GM12878 (cell line): ENCODE measurements around the gene HSFX3. TPM values are rescaled to one million over a fixed set of nuclear protein-coding genes. Genes with fewer than 3 reads are reported as not detected.

Experiments
- ATAC-seq: fragments of 200-7000 bp; cut with Tn5 transposase; 3 replicates; pipeline ENCODE4 v1.9.1; 2020; ENCODE audit warnings: mild to moderate bottlenecking, moderate library complexity
- BruUV-seq: library from RNA; stranded (reverse); fragments of 400-500 nt; replicated peaks from 2 replicates; lab custom pipeline; 2021; lab: Mats Ljungman, UMichigan
- CTCF ChIA-PET: fragments of 300-600 bp; sonication (Branson Sonifier 250); formaldehyde crosslinking; extraction: SDS; loops from one replicate; lab custom pipeline; 2021; ENCODE audit warnings: inconsistent platforms; lab: Yijun Ruan, JAX
- POLR2A ChIA-PET: fragments of 350-600 bp; formaldehyde crosslinking; extraction: SDS; loops from one replicate; lab custom pipeline; 2021; ENCODE audit warnings: inconsistent platforms; lab: Charles Lee
- RAD21 ChIA-PET: fragments of 300-600 bp; sonication (Branson Sonifier 250); formaldehyde crosslinking; loops from one replicate; lab custom pipeline; 2023; ENCODE audit warnings: antibody characterized with exemption; ENCODE audit not compliant: unreplicated experiment; lab: Charles Lee
- SMC1A ChIA-PET: fragments of 300-600 bp; sonication (Branson Sonifier 250); formaldehyde crosslinking; loops from one replicate; lab custom pipeline; 2023; ENCODE audit not compliant: unreplicated experiment, uncharacterized antibody; lab: Charles Lee
- DNase-seq: peaks from one replicate; pipeline ENCODE4 v3.0.0-alpha.2; 2011; ENCODE audit warnings: low read depth, low spot score
- FAIRE-seq: peaks from 3 replicates; lab custom pipeline; 2011; peaks lifted over from hg19 to GRCh38; lab: Jason Lieb, UNC
- H2AFZ ChIP-seq: 2 replicates; pipeline ENCODE4 v1.6.0; 2011; ENCODE audit warnings: low read depth, low read length, control low read depth; ENCODE audit not compliant: control insufficient read depth
- H3K27ac ChIP-seq: 2 replicates; pipeline ENCODE4 v1.5.1; 2011; ENCODE audit warnings: control low read depth; ENCODE audit not compliant: control insufficient read depth, insufficient read depth
- H3K27me3 ChIP-seq, 2 experiments: replicated peaks in 1 of 2; 2 replicates each; pipeline versions ENCODE4 v1.6.0 to v1.6.1; 2011; ENCODE audit warnings: low read length in 1 of 2; ENCODE audit not compliant: control insufficient read depth in 2 of 2, insufficient read depth in 2 of 2
- H3K36me3 ChIP-seq, 2 experiments: 2 replicates each; pipeline ENCODE4 v1.5.1; 2011; ENCODE audit warnings: low read length in 1 of 2; ENCODE audit not compliant: control insufficient read depth in 2 of 2, insufficient read depth in 2 of 2
- H3K4me1 ChIP-seq: 2 replicates; pipeline ENCODE4 v1.6.1; 2011; ENCODE audit warnings: mild to moderate bottlenecking, low read length, moderate library complexity, mixed read lengths; ENCODE audit not compliant: control insufficient read depth, insufficient read depth
- H3K4me2 ChIP-seq: 2 replicates; pipeline ENCODE4 v1.6.0; 2011; ENCODE audit warnings: control low read depth; ENCODE audit not compliant: control insufficient read depth, insufficient read depth
- H3K4me3 ChIP-seq: fragments of 200-600 bp; sonication (generic); 2 replicates; pipeline ENCODE4 v1.5.1; 2016
- H3K79me2 ChIP-seq: 2 replicates; pipeline ENCODE4 v1.6.0; 2011; ENCODE audit warnings: low read length; ENCODE audit not compliant: control insufficient read depth, insufficient read depth
- H3K9ac ChIP-seq: 2 replicates; pipeline ENCODE4 v1.8.0; 2011; ENCODE audit warnings: low read length, control low read depth, mixed read lengths; ENCODE audit not compliant: control insufficient read depth, insufficient read depth
- H3K9me3 ChIP-seq: replicated peaks from 3 replicates; pipeline ENCODE4 v1.5.1; 2011; ENCODE audit warnings: mild to moderate bottlenecking, low read length; ENCODE audit not compliant: control insufficient read depth, insufficient read depth
- H4K20me1 ChIP-seq: 2 replicates; pipeline ENCODE4 v1.6.0; 2011; ENCODE audit not compliant: control insufficient read depth, insufficient read depth
- CHD2 ChIP-seq: IDR thresholded peaks from 2 replicates; pipeline ENCODE4 v1.6.1; 2011; ENCODE audit warnings: low read depth, low read length, improper control_type of control experiment, borderline replicate concordance
- MEF2A ChIP-seq: IDR thresholded peaks from 2 replicates; pipeline ENCODE4 v1.6.1; 2011; ENCODE audit warnings: low read depth, mild to moderate bottlenecking, low read length, moderate library complexity; ENCODE audit not compliant: insufficient read depth
- PAX5 ChIP-seq: IDR thresholded peaks from 2 replicates; pipeline ENCODE4 v1.6.1; 2011; ENCODE audit warnings: low read depth, low read length, borderline replicate concordance
- SPI1 ChIP-seq: IDR thresholded peaks from 2 replicates; pipeline ENCODE4 v1.6.1; 2011; ENCODE audit warnings: low read depth, mild to moderate bottlenecking, low read length, moderate library complexity, borderline replicate concordance; ENCODE audit not compliant: insufficient read depth
- YBX1 ChIP-seq: fragments of 450-650 bp; IDR thresholded peaks from 2 replicates; pipeline ENCODE4 v1.6.1; 2016; ENCODE audit warnings: antibody characterized with exemption
- whole genome bisulfite sequencing: methylation state at CpG from one replicate; pipeline ENCODE4 v1.1.6; 2016; ENCODE audit warnings: low lambda C conversion rate; ENCODE audit not compliant: insufficient replicate concordance, insufficient coverage; ENCODE audit errors: missing lambda C conversion rate; 5-methylcytosine and 5-hydroxymethylcytosine counted together
- in situ Hi-C: fragments of 300-500 bp; cut with MboI; formaldehyde crosslinking; loops from 9 replicates; pipeline ENCODE4 v1.14.3; 2018; ENCODE audit warnings: mixed read lengths
- intact Hi-C: fragments of 100-400 bp; cut with micrococcal nuclease; formaldehyde crosslinking; loops from one replicate; pipeline ENCODE4 v1.14.2; 2022; ENCODE audit not compliant: unreplicated experiment
- polyA plus RNA-seq, 11 experiments: library from polyadenylated mRNA; depleted of rRNA in 4 of 11; unstranded in 6 of 11; stranded (reverse) in 5 of 11; fragments of >200 nt; fragmentation: Nextera tagmentation in 4 of 11; fragmentation: Illumina TruSeq in 1 of 11; extraction: Ambion mirVana in 4 of 11; extraction: Trizol in 1 of 11; gene quantifications; 1 replicate in 1 of 11; 2 replicates in 10 of 11; pipeline versions ENCODE4 v1.2.1 to v1.2.3, GENCODE V29; 2011 to 2016; ENCODE audit warnings: inconsistent platforms in 2 of 11, missing spikeins in 2 of 11, low read depth in 1 of 11
- total RNA-seq, 4 experiments: library from RNA; depleted of rRNA in 3 of 4; stranded (reverse); fragments of >200 nt in 3 of 4; fragmentation: Illumina TruSeq in 1 of 4; extraction: Trizol in 1 of 4; gene quantifications; 2 replicates each; pipeline versions ENCODE4 v1.2.1 to v1.2.3, GENCODE V29; 2013 to 2021
- TF ChIP-seq, protein P1 (sequence below): fragments of 450-650 bp; formaldehyde crosslinking; IDR thresholded peaks from 2 replicates; pipeline ENCODE4 v1.5.0; 2022; ENCODE audit warnings: mild to moderate bottlenecking, missing genetic modification characterization
- TF ChIP-seq, protein P2 (sequence below): fragments of 150-350 bp; IDR thresholded peaks from 2 replicates; pipeline ENCODE4 v1.6.1; 2014; ENCODE audit warnings: mild to moderate bottlenecking, low read depth, low read length

HSFX3 gene
- total and polyA plus RNA-seq, 10 of the 15 experiments (the other 5 are each of a cell fraction or from before 2014, with no cell fraction given): 0.05 to 0.40 (median 0.29) TPM; not detected in 5

DNA sequence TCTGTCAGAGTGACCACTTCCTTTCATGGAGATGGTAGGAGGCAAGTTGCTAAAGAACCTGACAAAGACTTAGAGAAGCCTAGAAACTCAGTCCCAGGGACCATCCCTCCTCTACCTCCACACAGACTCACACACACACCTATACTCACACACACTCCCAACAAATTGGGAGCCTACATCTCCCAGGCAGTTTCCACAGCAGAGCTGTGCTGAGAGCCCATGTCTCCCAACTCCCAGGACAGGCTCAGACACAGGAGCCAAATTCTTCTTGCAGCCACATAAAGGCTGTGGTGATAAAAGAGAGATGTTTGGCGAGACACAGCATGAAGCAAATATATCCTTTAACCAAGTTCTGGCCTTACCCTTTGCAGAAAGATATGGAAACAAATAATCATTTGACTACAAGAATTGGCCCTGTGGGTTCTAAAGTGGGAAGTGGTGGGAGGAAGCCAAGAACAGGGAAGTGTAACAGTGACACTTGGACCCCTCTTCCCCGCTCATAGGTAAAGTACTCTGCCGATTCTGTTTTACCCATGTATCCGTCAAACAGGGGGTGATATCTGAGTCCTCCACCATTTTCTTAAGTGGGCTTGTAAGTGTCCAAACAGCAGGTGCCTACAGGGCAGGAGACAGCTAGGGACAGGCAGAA is 33.6 kb downstream of the HSFX3 start:
- ChIA-PET POLR2A (no interaction called here), RAD21 (no interaction called here), CTCF (interaction anchor here (6.9 kb wide), 1 partner anchor 10 kb away, joined by 88 read pairs; no protein-coding TSS in a partner anchor), SMC1A (no interaction called here)
- FAIRE-seq (no peak), ATAC-seq (no peak), DNase-seq (no peak)
- H3K36me3 ChIP-seq: no peaks in the 10 kb centered on the region
- TF ChIP-seq SPI1 (peak; percentile 2; the same call in 1 of the 2 replicates), MEF2A (no peak)
- H3K79me2 ChIP-seq: no peaks in the 10 kb centered on the region
- no TSS peak for BruUV-seq
- in situ Hi-C loops: loop anchor here (25.0 kb wide), 1 partner anchor 1171 kb away; the partner anchor contains the start of gene MTMR1
- 51% methylated on average over 3 of the region's 4 CpGs for WGBS
- H3K4me3 ChIP-seq: no peak overlapping the region
- H3K27me3 ChIP-seq: no peaks in the 10 kb centered on the region
- no peak overlapping the region for H3K27ac ChIP-seq
- intact Hi-C loops: loop anchor here (10.0 kb wide), 1 partner anchor 109 kb away; no protein-coding TSS in a partner anchor
- no peaks in the 10 kb centered on the region; the same call in 2 of the 3 replicates for H3K9me3 ChIP-seq
- H2AFZ ChIP-seq: no peak overlapping the region
- H3K4me2 ChIP-seq: no peak overlapping the region
- no peak overlapping the region for H3K9ac ChIP-seq
- H3K4me1 ChIP-seq: peaks cover 7% of the 10 kb centered on the region
- no peaks in the 10 kb centered on the region for H4K20me1 ChIP-seq

DNA sequence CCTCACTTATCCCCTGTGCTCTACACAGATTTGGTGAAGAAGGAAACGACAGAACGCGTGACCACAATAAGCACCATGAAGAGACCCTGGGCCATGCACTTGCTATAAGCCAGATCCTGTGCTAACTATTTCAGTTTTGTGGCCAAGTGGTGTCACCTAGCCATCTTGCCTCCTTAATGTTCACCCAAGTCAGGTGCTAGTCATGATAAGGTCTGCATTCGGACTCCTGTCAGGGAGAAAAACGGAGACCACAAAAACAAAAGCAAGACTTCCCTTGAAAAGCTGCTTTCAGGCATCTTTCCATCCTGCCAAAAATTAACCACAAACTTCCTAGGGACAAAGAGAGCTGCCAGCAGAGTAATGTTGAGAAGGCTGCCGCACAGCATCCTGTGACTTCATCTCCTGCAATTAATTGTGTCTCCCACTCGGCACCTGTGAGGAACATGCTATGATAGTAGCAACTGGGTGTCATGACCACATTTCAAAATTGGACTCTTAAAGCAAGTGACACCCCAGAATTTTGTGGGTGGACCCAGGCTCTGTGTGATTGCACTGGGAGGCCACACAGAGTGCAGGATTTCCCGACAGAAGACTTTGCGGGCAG is 35.8 kb downstream of the HSFX3 start:
- Histone ChIP-seq H3K4me3 (no peak overlapping the region), H3K27me3 (no peaks in the 10 kb centered on the region; a peak in 1 of 4 replicates), H3K36me3 (no peaks in the 10 kb centered on the region), H4K20me1 (no peaks in the 10 kb centered on the region), H2AFZ (no peak overlapping the region), H3K79me2 (no peaks in the 10 kb centered on the region), H3K4me2 (no peak overlapping the region)
- BruUV-seq: no TSS peak
- in situ Hi-C loops (loop anchor here (25.0 kb wide), 1 partner anchor 1173 kb away; the partner anchor contains the start of gene MTMR1), intact Hi-C loops (loop anchor here (10.0 kb wide), 1 partner anchor 111 kb away; no protein-coding TSS in a partner anchor)
- ATAC-seq (no peak), FAIRE-seq (no peak)
- ChIA-PET CTCF (interaction anchor here (3.0 to 6.9 kb wide), 2 partner anchors 12 to 26 kb away, joined by 29 to 88 read pairs; partner anchors contain the start of gene EOLA1), SMC1A (interaction anchor here (1.1 to 2.4 kb wide), 2 partner anchors 8 to 402 kb away, joined by 3 to 20 read pairs; no protein-coding TSS in a partner anchor)
- TF ChIP-seq PAX5 (no peak), CHD2 (no peak), YBX1 (no peak)
- TF ChIP-seq, protein P1, sequence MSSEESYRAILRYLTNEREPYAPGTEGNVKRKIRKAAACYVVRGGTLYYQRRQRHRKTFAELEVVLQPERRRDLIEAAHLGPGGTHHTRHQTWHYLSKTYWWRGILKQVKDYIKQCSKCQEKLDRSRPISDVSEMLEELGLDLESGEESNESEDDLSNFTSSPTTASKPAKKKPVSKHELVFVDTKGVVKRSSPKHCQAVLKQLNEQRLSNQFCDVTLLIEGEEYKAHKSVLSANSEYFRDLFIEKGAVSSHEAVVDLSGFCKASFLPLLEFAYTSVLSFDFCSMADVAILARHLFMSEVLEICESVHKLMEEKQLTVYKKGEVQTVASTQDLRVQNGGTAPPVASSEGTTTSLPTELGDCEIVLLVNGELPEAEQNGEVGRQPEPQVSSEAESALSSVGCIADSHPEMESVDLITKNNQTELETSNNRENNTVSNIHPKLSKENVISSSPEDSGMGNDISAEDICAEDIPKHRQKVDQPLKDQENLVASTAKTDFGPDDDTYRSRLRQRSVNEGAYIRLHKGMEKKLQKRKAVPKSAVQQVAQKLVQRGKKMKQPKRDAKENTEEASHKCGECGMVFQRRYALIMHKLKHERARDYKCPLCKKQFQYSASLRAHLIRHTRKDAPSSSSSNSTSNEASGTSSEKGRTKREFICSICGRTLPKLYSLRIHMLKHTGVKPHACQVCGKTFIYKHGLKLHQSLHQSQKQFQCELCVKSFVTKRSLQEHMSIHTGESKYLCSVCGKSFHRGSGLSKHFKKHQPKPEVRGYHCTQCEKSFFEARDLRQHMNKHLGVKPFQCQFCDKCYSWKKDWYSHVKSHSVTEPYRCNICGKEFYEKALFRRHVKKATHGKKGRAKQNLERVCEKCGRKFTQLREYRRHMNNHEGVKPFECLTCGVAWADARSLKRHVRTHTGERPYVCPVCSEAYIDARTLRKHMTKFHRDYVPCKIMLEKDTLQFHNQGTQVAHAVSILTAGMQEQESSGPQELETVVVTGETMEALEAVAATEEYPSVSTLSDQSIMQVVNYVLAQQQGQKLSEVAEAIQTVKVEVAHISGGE (CRISPR knock-in tag): no peak
- TF ChIP-seq, protein P2, sequence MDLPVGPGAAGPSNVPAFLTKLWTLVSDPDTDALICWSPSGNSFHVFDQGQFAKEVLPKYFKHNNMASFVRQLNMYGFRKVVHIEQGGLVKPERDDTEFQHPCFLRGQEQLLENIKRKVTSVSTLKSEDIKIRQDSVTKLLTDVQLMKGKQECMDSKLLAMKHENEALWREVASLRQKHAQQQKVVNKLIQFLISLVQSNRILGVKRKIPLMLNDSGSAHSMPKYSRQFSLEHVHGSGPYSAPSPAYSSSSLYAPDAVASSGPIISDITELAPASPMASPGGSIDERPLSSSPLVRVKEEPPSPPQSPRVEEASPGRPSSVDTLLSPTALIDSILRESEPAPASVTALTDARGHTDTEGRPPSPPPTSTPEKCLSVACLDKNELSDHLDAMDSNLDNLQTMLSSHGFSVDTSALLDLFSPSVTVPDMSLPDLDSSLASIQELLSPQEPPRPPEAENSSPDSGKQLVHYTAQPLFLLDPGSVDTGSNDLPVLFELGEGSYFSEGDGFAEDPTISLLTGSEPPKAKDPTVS: no peak
- TF ChIP-seq, all 136 proteins: peak for 0
- DNase-seq: no peak
- no peak overlapping the region for H3K9ac ChIP-seq
- 70% methylated on average over 9 of the region's 9 CpGs for WGBS
- no peaks in the 10 kb centered on the region; the same call in 2 of the 3 replicates for H3K9me3 ChIP-seq
- no peak overlapping the region for H3K27ac ChIP-seq
- ChIA-PET POLR2A (interaction anchor here (2.3 kb wide), 1 partner anchor 26 kb away, joined by 12 read pairs; no protein-coding TSS in a partner anchor), RAD21 (interaction anchor here (0.7 to 2.7 kb wide), 2 partner anchors 8 to 26 kb away, joined by 3 to 27 read pairs; partner anchors contain the start of gene EOLA1)
- H3K4me1 ChIP-seq: peaks cover 7% of the 10 kb centered on the region
